ENCODE data around the gene TUBB.

- TF ChIP-seq EZH2phosphoT487 (IDR thresholded peaks at IDR 0.05; ENCODE audit: borderline replicate concordance) (no peak), CTCF (conservative IDR thresholded peaks at IDR 0.05; ENCODE audit: low read length) (peak; percentile 68)
These were observed 10.7 kb downstream of the TUBB start for GRCh38 chr6:30730601-30731435.

Measured in Loucy (cell line).